ENCODE results near the gene SLC4A3.
A peak's percentile ranks its signal among the peaks of the same experiment; 100 is the strongest.

SLC4A3 gene

GRCh38 chr2:219634171-219634940 lies 6.9 kb downstream of the SLC4A3 start:
- DNase-seq = no peak

GRCh38 chr2:219634951-219635751 lies 7.7 kb downstream of the SLC4A3 start:
- DNase-seq = no peak

GRCh38 chr2:219636144-219636915 lies 8.9 kb downstream of the SLC4A3 start:
- DNase-seq = no peak

- no peak for DNase-seq
Measured at GRCh38 chr2:219636941-219637841, 9.8 kb downstream of the SLC4A3 start.

- no peak for DNase-seq
Measured at GRCh38 chr2:219637842-219638185, 10.4 kb downstream of the SLC4A3 start.

- no peak for DNase-seq
Measured at GRCh38 chr2:219638217-219638947, 11.0 kb downstream of the SLC4A3 start.

- no peak for DNase-seq
Measured at GRCh38 chr2:219638948-219639755, 11.7 kb downstream of the SLC4A3 start.

GRCh38 chr2:219641390-219642068 lies 14.1 kb downstream of the SLC4A3 start:
- no peak for DNase-seq

- no peak for DNase-seq
Measured at GRCh38 chr2:219642069-219642454, 14.6 kb downstream of the SLC4A3 start.

GRCh38 chr2:219642465-219643083 lies 15.1 kb downstream of the SLC4A3 start:
- DNase-seq = peak; percentile 95

- DNase-seq = no peak
Measured at GRCh38 chr2:219643084-219643473, 15.6 kb downstream of the SLC4A3 start.

GRCh38 chr2:219643788-219644398 lies 16.5 kb downstream of the SLC4A3 start:
- no peak for DNase-seq

- no peak for DNase-seq
Measured at GRCh38 chr2:219644801-219645480, 17.5 kb downstream of the SLC4A3 start.

- DNase-seq = no peak
Measured at GRCh38 chr2:219645631-219646527, 18.4 kb downstream of the SLC4A3 start.

- no peak for DNase-seq
Measured at GRCh38 chr2:219648176-219648575, 20.7 kb downstream of the SLC4A3 start.

- DNase-seq = no peak
Measured at GRCh38 chr2:219648963-219649362, 21.5 kb downstream of the SLC4A3 start.

GRCh38 chr2:219650426-219651248 lies 23.2 kb downstream of the SLC4A3 start:
- DNase-seq = no peak

Data from amniotic stem cell (primary cell).